OCI-LY7 (cell line): ENCODE results near the gene NFATC3.

Experiments used
- EZH2phosphoT487 ChIP-seq: fragments of 200-600 bp; sonication (generic); IDR thresholded peaks from 2 replicates; pipeline ENCODE4 v1.6.1; 2018; ENCODE audit warnings: low read depth, borderline replicate concordance, mild to moderate bottlenecking, mixed run types, antibody characterized with exemption, low read length, moderate library complexity, mixed read lengths
- TF ChIP-seq, protein P1 (sequence below): fragments of 200-600 bp; sonication (generic); conservative IDR thresholded peaks from 2 replicates; pipeline ENCODE4 v1.5.1; 2014; ENCODE audit warnings: mild to moderate bottlenecking, antibody characterized with exemption, low read length, moderate library complexity, mixed read lengths

DNA sequence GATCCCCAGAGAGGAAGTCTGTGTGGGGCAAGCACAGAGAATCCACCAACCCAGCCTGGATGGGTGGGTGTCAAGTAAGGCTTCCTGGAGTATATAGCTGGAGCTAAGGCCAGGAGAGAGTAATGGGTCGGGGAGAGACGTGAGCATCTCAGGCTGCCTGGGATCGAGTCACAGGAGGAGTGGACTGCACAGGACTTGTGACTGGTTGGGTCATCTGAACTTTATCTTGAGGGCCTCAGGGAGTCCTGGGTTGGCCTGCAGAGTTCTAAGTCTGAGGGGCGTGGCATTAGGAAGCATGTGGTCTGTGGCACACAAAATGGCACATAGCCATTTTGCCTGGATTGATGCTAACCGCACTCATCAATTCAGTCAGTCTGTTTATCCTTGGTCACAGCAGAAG lies 161.5 kb downstream of the NFATC3 start:
- TF ChIP-seq, protein P1, sequence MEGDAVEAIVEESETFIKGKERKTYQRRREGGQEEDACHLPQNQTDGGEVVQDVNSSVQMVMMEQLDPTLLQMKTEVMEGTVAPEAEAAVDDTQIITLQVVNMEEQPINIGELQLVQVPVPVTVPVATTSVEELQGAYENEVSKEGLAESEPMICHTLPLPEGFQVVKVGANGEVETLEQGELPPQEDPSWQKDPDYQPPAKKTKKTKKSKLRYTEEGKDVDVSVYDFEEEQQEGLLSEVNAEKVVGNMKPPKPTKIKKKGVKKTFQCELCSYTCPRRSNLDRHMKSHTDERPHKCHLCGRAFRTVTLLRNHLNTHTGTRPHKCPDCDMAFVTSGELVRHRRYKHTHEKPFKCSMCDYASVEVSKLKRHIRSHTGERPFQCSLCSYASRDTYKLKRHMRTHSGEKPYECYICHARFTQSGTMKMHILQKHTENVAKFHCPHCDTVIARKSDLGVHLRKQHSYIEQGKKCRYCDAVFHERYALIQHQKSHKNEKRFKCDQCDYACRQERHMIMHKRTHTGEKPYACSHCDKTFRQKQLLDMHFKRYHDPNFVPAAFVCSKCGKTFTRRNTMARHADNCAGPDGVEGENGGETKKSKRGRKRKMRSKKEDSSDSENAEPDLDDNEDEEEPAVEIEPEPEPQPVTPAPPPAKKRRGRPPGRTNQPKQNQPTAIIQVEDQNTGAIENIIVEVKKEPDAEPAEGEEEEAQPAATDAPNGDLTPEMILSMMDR = no peak
- TF ChIP-seq EZH2phosphoT487 = no peak
